Dermis blood vessel endothelial cell (primary cell): ENCODE measurements around the gene IL10RB. TPM values are rescaled to one million over a fixed set of nuclear protein-coding genes. Genes with fewer than 3 reads are reported as not detected.
"Not testable (repeated sequence)": the region's sequence is repeated elsewhere in the genome, so short reads cannot be mapped to it uniquely, and the experiment has no call there.

Experiments
- DNase-seq: peaks from one replicate; pipeline ENCODE4 v3.0.0; 2010
- total RNA-seq: library from RNA; depleted of rRNA; stranded (reverse); fragments of >200 nt; gene quantifications from 2 replicates; pipeline ENCODE4 v1.2.3, GENCODE V29; 2014

IL10RB gene
- total RNA-seq, result 55.0 and 55.5 TPM in 2 replicates

GRCh38 chr21:33266050-33266788 is at the start of gene IL10RB:
TSS of gene IL10RB (plus strand) at chr21:33266367. CDS start at chr21:33266466, 99 bp downstream.
- DNase-seq, result peak; percentile 63

- DNase-seq, result no peak
Measured at GRCh38 chr21:33217138-33217520, 49.0 kb upstream of the IL10RB start.

GRCh38 chr21:33219300-33219699 is 46.9 kb upstream of the IL10RB start:
- no peak for DNase-seq

DNA sequence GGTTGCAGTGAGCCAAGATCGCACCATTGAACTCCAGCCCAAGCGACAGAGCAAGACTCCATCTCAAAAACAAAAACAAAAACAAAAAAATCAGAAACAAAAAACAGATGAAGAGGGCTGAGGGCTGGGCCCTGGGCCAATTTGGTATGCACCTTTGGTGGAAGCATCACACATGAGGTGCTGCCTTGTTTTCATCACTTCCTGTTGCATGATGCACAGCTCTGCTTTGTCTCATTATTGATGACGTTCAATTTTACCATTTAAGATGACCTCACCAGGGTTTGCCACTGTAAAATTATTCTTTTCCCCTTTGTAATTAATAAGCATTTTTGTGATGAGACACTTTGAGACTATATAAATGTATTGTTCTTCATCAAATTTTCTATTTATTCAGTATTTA is 46.2 kb upstream of the IL10RB start:
- DNase-seq, result no peak

GRCh38 chr21:33225376-33225775 is 40.8 kb upstream of the IL10RB start:
- DNase-seq, result not testable (repeated sequence)

DNA sequence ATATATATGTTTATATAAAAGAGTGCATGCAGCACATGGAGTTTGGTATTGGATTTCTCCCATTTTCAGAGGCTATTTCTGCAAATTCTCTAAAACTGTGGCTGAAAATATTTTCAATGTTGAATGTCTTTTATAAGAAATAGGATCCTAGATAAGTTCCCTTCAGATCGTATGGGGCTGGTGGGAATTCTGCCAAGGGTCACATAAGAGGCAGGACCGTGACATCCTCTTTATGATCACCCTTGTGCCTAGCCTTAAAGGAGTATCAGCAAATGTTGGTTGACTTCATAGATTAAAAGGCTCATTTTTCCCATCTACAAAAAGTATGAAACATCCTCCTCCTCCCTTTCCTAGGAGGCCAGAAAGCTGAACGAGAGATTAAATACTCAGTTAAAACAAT is 37.7 kb upstream of the IL10RB start:
- DNase-seq, result no peak

GRCh38 chr21:33229099-33229783 is 36.9 kb upstream of the IL10RB start:
- no peak for DNase-seq

GRCh38 chr21:33229784-33230544 is 36.2 kb upstream of the IL10RB start, which contains the start of gene IFNAR2:
TSS of gene IFNAR2 (plus strand) at chr21:33229938. CDS start at chr21:33241923, 11,985 bp downstream.
- peak; percentile 71 for DNase-seq

GRCh38 chr21:33230545-33231324 is 35.4 kb upstream of the IL10RB start:
- DNase-seq, result peak; percentile 82

GRCh38 chr21:33231526-33231925 is 34.6 kb upstream of the IL10RB start:
- peak; percentile 11 for DNase-seq

GRCh38 chr21:33232291-33233034 is 33.7 kb upstream of the IL10RB start:
- peak; percentile 28 for DNase-seq

- DNase-seq, result no peak
Measured at GRCh38 chr21:33234635-33235520, 31.3 kb upstream of the IL10RB start.

DNA sequence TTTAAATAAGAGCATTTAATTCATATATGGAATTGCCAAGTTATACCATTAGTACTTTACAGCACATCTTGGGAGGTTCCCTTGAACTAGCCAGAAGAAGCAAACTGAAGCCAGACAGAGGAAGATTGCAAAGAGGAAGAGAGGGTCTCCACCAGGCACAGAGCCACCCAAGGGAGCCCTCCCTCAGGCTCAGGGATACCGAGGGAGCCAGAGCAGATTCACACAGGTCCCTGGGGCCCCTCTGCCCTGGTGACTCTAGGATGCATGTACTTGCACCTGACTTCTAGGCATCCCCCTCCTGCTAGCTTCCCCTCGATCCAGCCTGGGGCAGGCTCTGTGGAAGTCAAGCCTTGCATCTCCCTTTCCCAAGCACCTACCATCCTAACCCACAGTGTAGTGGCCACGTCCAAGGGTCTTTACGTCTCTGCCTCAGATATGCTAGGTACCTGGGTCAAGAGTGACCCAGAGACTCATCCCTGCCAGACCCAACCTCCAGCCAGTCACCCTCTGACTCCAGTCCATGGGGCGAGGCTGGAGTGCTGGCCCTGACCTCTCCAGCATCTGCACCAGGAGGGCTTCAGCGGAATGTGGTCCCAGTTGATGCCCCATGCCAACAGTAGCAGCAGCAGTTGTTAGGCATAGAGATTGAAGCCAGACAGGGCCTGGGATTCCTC is 30.0 kb upstream of the IL10RB start:
- no peak for DNase-seq

- peak; percentile 84 for DNase-seq
Measured at GRCh38 chr21:33236766-33237165, 29.4 kb upstream of the IL10RB start.

GRCh38 chr21:33237486-33237885 is 28.7 kb upstream of the IL10RB start:
- no peak for DNase-seq

- DNase-seq, result no peak
Measured at GRCh38 chr21:33238146-33238545, 28.0 kb upstream of the IL10RB start.

- DNase-seq, result peak; percentile 36
Measured at GRCh38 chr21:33238565-33239255, 27.5 kb upstream of the IL10RB start.

DNA sequence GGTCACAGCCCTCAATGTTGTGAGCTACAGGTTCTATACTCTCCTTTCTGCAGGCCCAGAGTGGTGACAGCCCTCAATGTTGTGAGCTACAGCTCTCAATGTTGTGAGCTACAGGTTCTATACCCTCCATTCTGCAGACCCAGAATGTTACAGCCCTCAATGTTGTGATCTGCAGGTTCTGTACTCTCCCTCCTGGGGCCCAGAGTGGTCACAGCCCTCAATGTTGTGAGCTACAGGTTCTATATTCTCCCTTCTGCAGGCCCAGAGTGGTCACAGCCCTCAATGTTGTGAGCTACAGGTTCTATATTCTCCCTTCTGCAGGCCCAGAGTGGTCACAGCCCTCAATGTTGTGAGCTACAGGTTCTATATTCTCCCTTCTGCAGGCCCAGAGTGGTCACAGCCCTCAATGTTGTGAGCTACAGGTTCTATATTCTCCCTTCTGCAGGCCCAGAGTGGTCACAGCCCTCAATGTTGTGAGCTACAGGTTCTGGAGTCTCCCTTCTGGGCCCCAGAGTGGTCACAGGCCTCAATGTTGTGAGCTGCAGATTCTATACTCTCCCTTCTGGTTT is 26.5 kb upstream of the IL10RB start:
- not testable (repeated sequence) for DNase-seq

GRCh38 chr21:33240404-33240803 is 25.8 kb upstream of the IL10RB start:
- no peak for DNase-seq
